Loucy (cell line): ENCODE data around the gene PHLDB2.

Experiments used
- H2AFZ ChIP-seq: fragments of 200-600 bp; sonication (generic); 2 replicates; pipeline ENCODE4 v1.6.0; 2016; ENCODE audit warnings: antibody characterized with exemption, mild to moderate bottlenecking, low read length, moderate library complexity
- H3F3A ChIP-seq: fragments of 200-600 bp; 2 replicates; pipeline ENCODE4 v1.6.0; 2016; ENCODE audit warnings: antibody characterized with exemption, low read depth, mild to moderate bottlenecking
- H3K27me3 ChIP-seq: fragments of 200-600 bp; sonication (generic); 2 replicates; pipeline ENCODE4 v1.6.1; 2014; ENCODE audit warnings: low read length, mild to moderate bottlenecking; ENCODE audit not compliant: insufficient read depth, poor library complexity, severe bottlenecking
- H3K36me3 ChIP-seq: fragments of 200-600 bp; sonication (generic); 2 replicates; pipeline ENCODE4 v1.6.1; 2016; ENCODE audit warnings: low read length; ENCODE audit not compliant: insufficient read depth
- H3K4me1 ChIP-seq: fragments of 200-600 bp; sonication (generic); 2 replicates; pipeline ENCODE4 v1.5.1; 2014; ENCODE audit warnings: low read length, mild to moderate bottlenecking; ENCODE audit not compliant: insufficient read depth, poor library complexity, severe bottlenecking
- H3K4me2 ChIP-seq: fragments of 200-600 bp; sonication (generic); 2 replicates; pipeline ENCODE4 v1.6.0; 2014; ENCODE audit warnings: antibody characterized with exemption, low read length, low read depth, mild to moderate bottlenecking; ENCODE audit not compliant: poor library complexity, severe bottlenecking
- H3K4me3 ChIP-seq: fragments of 200-600 bp; sonication (generic); 2 replicates; pipeline ENCODE4 v1.5.1; 2014; ENCODE audit warnings: low read length, mild to moderate bottlenecking, mixed read lengths; ENCODE audit not compliant: poor library complexity, severe bottlenecking
- H3K79me2 ChIP-seq: fragments of 200-600 bp; sonication (generic); 2 replicates; pipeline ENCODE4 v1.6.1; 2014; ENCODE audit warnings: low read length; ENCODE audit not compliant: insufficient read depth
- H3K9ac ChIP-seq: fragments of 200-600 bp; sonication (generic); 2 replicates; pipeline ENCODE4 v1.6.0; 2014; ENCODE audit warnings: mild to moderate bottlenecking, low read depth, low read length, moderate library complexity; ENCODE audit not compliant: poor library complexity, severe bottlenecking
- H3K9me2 ChIP-seq: fragments of 200-600 bp; sonication (generic); replicated peaks from 2 replicates; pipeline ENCODE4 v1.6.1; 2016; ENCODE audit warnings: low read depth, low read length, mixed read lengths
- H3K9me3 ChIP-seq: fragments of 200-600 bp; sonication (generic); 2 replicates; pipeline ENCODE4 v1.6.1; 2014; ENCODE audit warnings: mild to moderate bottlenecking, antibody characterized with exemption, low read length, low read depth; ENCODE audit not compliant: insufficient read depth
- H4K20me1 ChIP-seq: fragments of 200-600 bp; sonication (generic); 2 replicates; pipeline ENCODE4 v1.6.0; 2014; ENCODE audit warnings: antibody characterized with exemption, low read length, mild to moderate bottlenecking; ENCODE audit not compliant: insufficient read depth, poor library complexity, severe bottlenecking
- EZH2phosphoT487 ChIP-seq: fragments of 200-600 bp; IDR thresholded peaks from 2 replicates; pipeline ENCODE4 v1.6.1; 2018; ENCODE audit warnings: antibody characterized with exemption, mild to moderate bottlenecking, moderate library complexity, borderline replicate concordance
- TF ChIP-seq, protein P1 (sequence below): fragments of 200-600 bp; sonication (generic); conservative IDR thresholded peaks from 2 replicates; pipeline ENCODE4 v1.5.1; 2014; ENCODE audit warnings: mild to moderate bottlenecking, antibody characterized with exemption, low read length

Gene PHLDB2

DNA sequence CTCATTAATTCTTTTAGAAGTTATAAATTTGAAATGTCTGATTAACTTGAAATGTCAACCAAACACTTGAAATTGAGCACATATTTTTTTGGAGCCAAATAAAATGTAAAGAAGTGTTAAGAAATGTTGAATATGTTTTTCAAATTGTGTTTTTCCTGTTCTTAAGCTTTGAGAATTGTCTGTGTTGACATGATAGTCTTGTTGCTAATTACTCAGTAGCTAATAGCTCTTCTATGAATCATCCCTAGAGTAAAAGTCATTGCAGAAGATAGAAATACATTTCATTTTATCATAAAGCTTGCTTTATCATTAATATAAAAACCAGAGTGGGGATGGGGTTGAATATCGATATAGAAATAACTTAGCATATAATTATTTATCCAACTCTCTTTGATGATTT lies 77.9 kb downstream of the PHLDB2 start:
- H3K4me1 ChIP-seq = peaks cover 36% of the 10 kb centered on the region
- peaks cover 10% of the 10 kb centered on the region; the same call in 1 of the 2 replicates for H3F3A ChIP-seq
- H3K9me3 ChIP-seq = peaks cover 7% of the 10 kb centered on the region; the same call in 1 of the 2 replicates
- H3K4me2 ChIP-seq = no peak overlapping the region
- no peak overlapping the region for H2AFZ ChIP-seq
- H3K9ac ChIP-seq = no peak overlapping the region
- no peaks in the 10 kb centered on the region for H3K9me2 ChIP-seq
- no peaks in the 10 kb centered on the region for H4K20me1 ChIP-seq
- no peak for TF ChIP-seq EZH2phosphoT487
- TF ChIP-seq, protein P1, sequence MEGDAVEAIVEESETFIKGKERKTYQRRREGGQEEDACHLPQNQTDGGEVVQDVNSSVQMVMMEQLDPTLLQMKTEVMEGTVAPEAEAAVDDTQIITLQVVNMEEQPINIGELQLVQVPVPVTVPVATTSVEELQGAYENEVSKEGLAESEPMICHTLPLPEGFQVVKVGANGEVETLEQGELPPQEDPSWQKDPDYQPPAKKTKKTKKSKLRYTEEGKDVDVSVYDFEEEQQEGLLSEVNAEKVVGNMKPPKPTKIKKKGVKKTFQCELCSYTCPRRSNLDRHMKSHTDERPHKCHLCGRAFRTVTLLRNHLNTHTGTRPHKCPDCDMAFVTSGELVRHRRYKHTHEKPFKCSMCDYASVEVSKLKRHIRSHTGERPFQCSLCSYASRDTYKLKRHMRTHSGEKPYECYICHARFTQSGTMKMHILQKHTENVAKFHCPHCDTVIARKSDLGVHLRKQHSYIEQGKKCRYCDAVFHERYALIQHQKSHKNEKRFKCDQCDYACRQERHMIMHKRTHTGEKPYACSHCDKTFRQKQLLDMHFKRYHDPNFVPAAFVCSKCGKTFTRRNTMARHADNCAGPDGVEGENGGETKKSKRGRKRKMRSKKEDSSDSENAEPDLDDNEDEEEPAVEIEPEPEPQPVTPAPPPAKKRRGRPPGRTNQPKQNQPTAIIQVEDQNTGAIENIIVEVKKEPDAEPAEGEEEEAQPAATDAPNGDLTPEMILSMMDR = no peak
- H3K27me3 ChIP-seq = no peaks in the 10 kb centered on the region
- H3K36me3 ChIP-seq = no peaks in the 10 kb centered on the region
- no peak overlapping the region for H3K4me3 ChIP-seq
- no peaks in the 10 kb centered on the region for H3K79me2 ChIP-seq

GRCh38 chr3:111937871-111938270 lies 78.8 kb downstream of the PHLDB2 start:
- peaks cover 27% of the 10 kb centered on the region for H3K4me1 ChIP-seq
- no peak overlapping the region for H3K4me2 ChIP-seq
- H3K27me3 ChIP-seq = no peaks in the 10 kb centered on the region
- H3K4me3 ChIP-seq = no peak overlapping the region
- peaks cover 4% of the 10 kb centered on the region; the same call in 1 of the 2 replicates for H3F3A ChIP-seq
- no peaks in the 10 kb centered on the region for H3K9me2 ChIP-seq
- TF ChIP-seq EZH2phosphoT487 = no peak
- TF ChIP-seq, protein P1 = no peak
- H3K9ac ChIP-seq = no peak overlapping the region
- H3K9me3 ChIP-seq = peaks cover 7% of the 10 kb centered on the region; the same call in 1 of the 2 replicates
- no peaks in the 10 kb centered on the region for H4K20me1 ChIP-seq
- no peaks in the 10 kb centered on the region for H3K36me3 ChIP-seq
- H3K79me2 ChIP-seq = no peaks in the 10 kb centered on the region
- no peak overlapping the region for H2AFZ ChIP-seq

- no peaks in the 10 kb centered on the region for H3K79me2 ChIP-seq
- no peak overlapping the region for H3K4me2 ChIP-seq
- H3K4me3 ChIP-seq = no peak overlapping the region
- no peaks in the 10 kb centered on the region for H3F3A ChIP-seq
- no peaks in the 10 kb centered on the region for H3K27me3 ChIP-seq
- no peak for TF ChIP-seq EZH2phosphoT487
- H3K36me3 ChIP-seq = no peaks in the 10 kb centered on the region
- H3K9ac ChIP-seq = no peak overlapping the region
- no peaks in the 10 kb centered on the region for H4K20me1 ChIP-seq
- no peak overlapping the region for H2AFZ ChIP-seq
- no peaks in the 10 kb centered on the region for H3K9me2 ChIP-seq
- H3K9me3 ChIP-seq = no peaks in the 10 kb centered on the region
- peaks cover 10% of the 10 kb centered on the region for H3K4me1 ChIP-seq
Observed at GRCh38 chr3:111939873-111940272, 80.8 kb downstream of the PHLDB2 start.

- TF ChIP-seq, protein P1 = no peak
- no peak for TF ChIP-seq EZH2phosphoT487
- Histone ChIP-seq H2AFZ (no peak overlapping the region), H3K79me2 (no peaks in the 10 kb centered on the region), H3K9me2 (no peaks in the 10 kb centered on the region), H3K27me3 (no peaks in the 10 kb centered on the region), H3K9me3 (no peaks in the 10 kb centered on the region), H3K4me2 (no peak overlapping the region), H3K9ac (no peak overlapping the region), H3K4me3 (no peak overlapping the region), H3F3A (no peaks in the 10 kb centered on the region), H4K20me1 (no peaks in the 10 kb centered on the region), H3K4me1 (no peaks in the 10 kb centered on the region), H3K36me3 (no peaks in the 10 kb centered on the region)
Observed at GRCh38 chr3:111943533-111943932, 84.5 kb downstream of the PHLDB2 start.
